BJ (cell line): ENCODE results near the gene ROR2. TPM values are rescaled to one million over a fixed set of nuclear protein-coding genes. Genes with fewer than 3 reads are reported as not detected.

Experiments
- CTCF ChIA-PET: fragments of 350-600 bp; formaldehyde crosslinking; extraction: SDS; loops from one replicate; lab custom pipeline; 2021; ENCODE audit warnings: antibody characterized with exemption, inconsistent platforms; lab: Yijun Ruan, JAX
- POLR2A ChIA-PET: fragments of 300-600 bp; sonication (Branson Sonifier 250); formaldehyde crosslinking; extraction: SDS; loops from one replicate; lab custom pipeline; 2021; ENCODE audit warnings: antibody characterized with exemption; lab: Charles Lee
- DNase-seq: peaks from one replicate; pipeline ENCODE4 v3.0.0-alpha.2; 2011; ENCODE audit warnings: low read depth
- H3K27me3 ChIP-seq: 2 replicates; pipeline ENCODE4 v1.6.0; 2011; ENCODE audit warnings: low read length; ENCODE audit not compliant: control insufficient read depth, insufficient read depth
- H3K36me3 ChIP-seq: 2 replicates; pipeline ENCODE4 v1.5.1; 2011; ENCODE audit warnings: low read length; ENCODE audit not compliant: control insufficient read depth, insufficient read depth
- H3K4me3 ChIP-seq: 2 replicates; pipeline ENCODE4 v1.5.1; 2011; ENCODE audit warnings: low read depth, mild to moderate bottlenecking, control low read depth, low read length
- CTCF ChIP-seq: IDR thresholded peaks from 2 replicates; pipeline ENCODE4 v1.5.1; 2011; ENCODE audit warnings: low read depth, mild to moderate bottlenecking, control low read depth, inconsistent platforms, low read length, moderate library complexity; ENCODE audit not compliant: insufficient read depth
- polyA plus RNA-seq: library from polyadenylated mRNA; depleted of rRNA; stranded (reverse); fragments of >200 nt; gene quantifications from 2 replicates; pipeline ENCODE4 v1.2.3, GENCODE V29; 2011

The ROR2 gene
- polyA plus RNA-seq, 1 experiment: 1.1 TPM

DNA sequence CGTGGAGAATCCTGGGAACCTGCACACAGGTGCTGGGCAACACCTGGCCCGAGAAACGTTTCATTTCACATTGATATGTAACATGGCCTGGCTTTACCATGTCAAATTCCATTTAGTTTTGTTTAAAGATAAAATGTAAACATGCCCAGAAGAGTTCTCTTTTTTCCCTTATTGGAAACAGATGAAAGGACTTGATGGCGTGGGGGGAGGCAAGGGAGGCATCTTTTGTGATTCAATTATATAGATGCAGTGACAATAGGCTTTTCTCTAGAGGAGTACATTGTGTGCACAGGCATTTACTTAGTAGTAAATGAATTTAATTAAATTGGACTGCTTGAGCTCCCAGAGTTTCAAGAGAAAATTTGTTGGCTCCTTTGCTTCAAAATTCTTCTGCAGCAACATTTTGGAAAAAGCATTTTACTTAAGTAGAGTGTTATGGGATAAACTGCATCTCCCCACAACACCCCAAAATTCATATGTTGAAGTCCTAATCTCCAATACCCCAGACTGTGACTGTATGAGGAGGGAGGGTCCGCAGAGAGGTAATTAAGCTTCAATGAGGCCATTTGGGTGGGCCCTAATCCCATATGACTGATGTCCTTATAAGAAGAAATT, 272.1 kb downstream of the ROR2 start:
- Histone ChIP-seq H3K27me3 (no peaks in the 10 kb centered on the region), H3K4me3 (no peak overlapping the region), H3K36me3 (no peaks in the 10 kb centered on the region)
- no peak for DNase-seq
- ChIA-PET CTCF (no interaction called here), POLR2A (no interaction called here)
- no peak for TF ChIP-seq CTCF

GRCh38 chr9:91677331-91677730, 272.7 kb downstream of the ROR2 start:
- H3K36me3 ChIP-seq: no peaks in the 10 kb centered on the region
- H3K4me3 ChIP-seq: no peak overlapping the region
- no peaks in the 10 kb centered on the region for H3K27me3 ChIP-seq
- CTCF ChIA-PET: no interaction called here
- POLR2A ChIA-PET: no interaction called here
- peak; percentile 36 for DNase-seq
- no peak for TF ChIP-seq CTCF

GRCh38 chr9:91676046-91676445, 274.0 kb downstream of the ROR2 start:
- no peak for DNase-seq
- H3K36me3 ChIP-seq: no peaks in the 10 kb centered on the region
- H3K27me3 ChIP-seq: no peaks in the 10 kb centered on the region
- CTCF ChIA-PET: interaction anchor here (1.3 to 1.5 kb wide), 3 partner anchors 247 to 761 kb away, joined by 3 to 4 read pairs (median 3); no protein-coding TSS in a partner anchor
- H3K4me3 ChIP-seq: no peak overlapping the region
- no peak for TF ChIP-seq CTCF
- POLR2A ChIA-PET: no interaction called here

DNA sequence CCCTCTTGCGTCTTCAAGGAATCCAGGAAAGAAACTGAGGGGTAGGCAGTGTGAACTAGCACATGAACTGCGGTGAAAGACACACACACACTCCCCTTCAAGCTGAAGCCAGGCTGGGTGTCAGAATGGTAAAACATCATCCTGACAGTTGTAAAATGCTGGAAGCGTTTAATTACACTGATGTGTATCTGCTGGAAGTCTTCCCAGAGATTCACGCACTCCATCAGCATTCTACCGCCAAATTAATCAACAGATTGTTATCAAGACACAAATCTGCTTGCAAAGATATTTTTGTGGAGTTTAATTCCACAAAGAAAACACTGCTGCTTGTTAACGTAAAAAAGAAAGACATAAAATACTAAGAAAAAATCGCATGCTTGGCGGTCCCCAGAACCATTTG, 285.4 kb downstream of the ROR2 start:
- no peak for TF ChIP-seq CTCF
- DNase-seq: no peak
- H3K36me3 ChIP-seq: no peaks in the 10 kb centered on the region
- ChIA-PET POLR2A (no interaction called here), CTCF (no interaction called here)
- peaks cover 3% of the 10 kb centered on the region for H3K27me3 ChIP-seq
- no peak overlapping the region for H3K4me3 ChIP-seq

- peaks cover 3% of the 10 kb centered on the region for H3K27me3 ChIP-seq
- no peak for DNase-seq
- no peak for TF ChIP-seq CTCF
- no peak overlapping the region for H3K4me3 ChIP-seq
- POLR2A ChIA-PET: no interaction called here
- H3K36me3 ChIP-seq: no peaks in the 10 kb centered on the region
- CTCF ChIA-PET: no interaction called here
Measured at GRCh38 chr9:91663858-91664257, 286.2 kb downstream of the ROR2 start.
